ENCODE results near the gene EMP3. TPM values are rescaled to one million over a fixed set of nuclear protein-coding genes. Genes with fewer than 3 reads are reported as not detected.

Gene EMP3
- total RNA-seq, result 10 to 100 TPM; 28.6 to 31.3 TPM
- polyA plus RNA-seq (ENCODE audit: insufficient read depth, low read depth, low replicate concordance), result 88.3 TPM
- long read RNA-seq, donor 1, transcript EMP3-205 (2 exons, 406 nt), result minor isoform, 7 of 143 reads
- long read RNA-seq, donor 1, transcript EMP3-201 (5 exons, 876 nt), result major isoform, 66 of 143 reads
- long read RNA-seq, donor 1, partial matches to known transcripts, result 54 of 143 reads
- long read RNA-seq, donor 1, other reads (novel, unspliced or antisense), result 9 of 143 reads
- long read RNA-seq, donor 2, transcript EMP3-201 (5 exons, 876 nt), result major isoform, 61 of 92 reads
- long read RNA-seq, donor 2, partial matches to known transcripts, result 25 of 92 reads
- long read RNA-seq, donor 2, other reads (novel, unspliced or antisense), result 0 of 92 reads

GRCh38 chr19:48325265-48325910 lies at the start of gene EMP3:
TSS of gene EMP3 (plus strand) at chr19:48325552. CDS start at chr19:48326845, 1,293 bp downstream.
- no peaks in the 10 kb centered on the region for H3K36me3 ChIP-seq (ENCODE audit: low read depth, missing control alignments)
- peak within 1 kb of the TSS; percentile 48 to 65 for H3K4me3 ChIP-seq
- H3K27me3 ChIP-seq, result no peaks in the 10 kb centered on the region
- DNase-seq, result peak; percentile 90
- no peaks in the 10 kb centered on the region for H3K9me3 ChIP-seq
- 1 to 2% methylated on average over 22 of the region's 22 CpGs for WGBS, 2 donors
- peak within 1 kb of the TSS; percentile 75 to 94 for H3K27ac ChIP-seq
- peaks cover 22% of the 10 kb centered on the region for H3K4me1 ChIP-seq
- intact Hi-C loops (cut with DNase I; ENCODE audit: low total_unique reads), result no loop called here
- no peak for TF ChIP-seq CTCF (IDR thresholded peaks at IDR 0.05)
- no peak for TF ChIP-seq POLR2A (IDR thresholded peaks at IDR 0.05)

GRCh38 chr19:48279747-48280146 lies 45.6 kb upstream of the EMP3 start:
- intact Hi-C loops (cut with DNase I; ENCODE audit: low total_unique reads), result no loop called here
- Histone ChIP-seq H3K27ac (no peak overlapping the region), H3K36me3 (ENCODE audit: low read depth, missing control alignments) (no peaks in the 10 kb centered on the region), H3K4me1 (no peaks in the 10 kb centered on the region), H3K4me3 (no peak overlapping the region), H3K27me3 (no peaks in the 10 kb centered on the region), H3K9me3 (no peaks in the 10 kb centered on the region)
- 88 to 92% methylated on average over 4 to 9 of the region's 9 CpGs for WGBS, 2 donors
- no peak for DNase-seq
- TF ChIP-seq POLR2A (IDR thresholded peaks at IDR 0.05), result no peak
- TF ChIP-seq CTCF (IDR thresholded peaks at IDR 0.05), result no peak

- Histone ChIP-seq H3K9me3 (no peaks in the 10 kb centered on the region), H3K4me1 (no peaks in the 10 kb centered on the region), H3K27me3 (no peaks in the 10 kb centered on the region), H3K36me3 (ENCODE audit: low read depth, missing control alignments) (no peaks in the 10 kb centered on the region), H3K27ac (no peak overlapping the region), H3K4me3 (no peak overlapping the region)
- no peak for DNase-seq
- TF ChIP-seq POLR2A (IDR thresholded peaks at IDR 0.05) (no peak), CTCF (IDR thresholded peaks at IDR 0.05) (no peak)
- intact Hi-C loops (cut with DNase I; ENCODE audit: low total_unique reads), result no loop called here
- 92 to 98% methylated on average over 7 of the region's 7 CpGs for WGBS, 2 donors
These were observed 41.4 kb upstream of the EMP3 start for GRCh38 chr19:48283908-48284307.

GRCh38 chr19:48284896-48285295 lies 40.5 kb upstream of the EMP3 start:
- intact Hi-C loops (cut with DNase I; ENCODE audit: low total_unique reads), result no loop called here
- Histone ChIP-seq H3K4me3 (no peak overlapping the region), H3K27me3 (no peaks in the 10 kb centered on the region), H3K27ac (no peak overlapping the region), H3K36me3 (ENCODE audit: low read depth, missing control alignments) (no peaks in the 10 kb centered on the region), H3K9me3 (no peaks in the 10 kb centered on the region), H3K4me1 (no peaks in the 10 kb centered on the region)
- 78 to 80% methylated on average over 4 of the region's 4 CpGs for WGBS, 2 donors
- no peak for DNase-seq
- TF ChIP-seq CTCF (IDR thresholded peaks at IDR 0.05), result no peak
- no peak for TF ChIP-seq POLR2A (IDR thresholded peaks at IDR 0.05)

Measured in testis (tissue), 5 donors.